Right cardiac atrium (tissue), 5 donors: ENCODE data around the gene HOXD9. TPM values are rescaled to one million over a fixed set of nuclear protein-coding genes. Genes with fewer than 3 reads are reported as not detected.

ENCODE experiments used
- ATAC-seq, 2 donors: fragments of 200-7000 bp; cut with Tn5 transposase; one replicate each; pipeline versions ENCODE4 v1.8.0 to v1.9.1; 2020; ENCODE audit warnings: moderate library complexity in 2 of 2, mild to moderate bottlenecking in 1 of 2
- DNase-seq, 3 donors: peaks; one replicate each; pipeline ENCODE4 v3.0.0-alpha.2; 2020
- H3K27ac ChIP-seq: one replicate; pipeline ENCODE4 v1.5.1; 2013; ENCODE audit warnings: mild to moderate bottlenecking, low read length, control low read depth, moderate library complexity
- H3K27me3 ChIP-seq: one replicate; pipeline ENCODE4 v1.6.1; 2013; ENCODE audit not compliant: control insufficient read depth, insufficient read depth
- H3K4me1 ChIP-seq: one replicate; pipeline ENCODE4 v1.6.1; 2013; ENCODE audit warnings: low read length; ENCODE audit not compliant: control insufficient read depth, insufficient read depth
- H3K4me3 ChIP-seq: one replicate; pipeline ENCODE4 v1.5.1; 2013; ENCODE audit warnings: low read length, control low read depth
- H3K9me3 ChIP-seq: one replicate; pipeline ENCODE4 v1.6.1; 2013; ENCODE audit warnings: low read length; ENCODE audit not compliant: control insufficient read depth
- WGBS: extraction: QIAGEN DNeasy Blood & Tissue Kit; methylation state at CpG from one replicate; pipeline ENCODE4 v1.1.7; 2013; 5-methylcytosine and 5-hydroxymethylcytosine counted together
- intact Hi-C, 4 donors: fragments of 100-400 bp; cut with DNase I; formaldehyde crosslinking; loops; one replicate each; pipeline versions ENCODE4 v1.11.0 to v1.14.0; 2022 to 2023
- polyA plus RNA-seq: library from polyadenylated mRNA; stranded (reverse); fragments of 200-250 nt; gene quantifications from one replicate; pipeline ENCODE4 v1.2.3, GENCODE V29; 2013
- total RNA-seq, 4 donors: library from RNA; stranded (reverse); fragmentation: NEBNext Ultra II Directional; extraction: Animal tissue kit (Norgen Biotek cat#: 25700); gene quantifications; one replicate each; pipeline ENCODE4 v1.2.1, GENCODE V29; 2021
- donor health status: healthy with polysubstance abuse.
- donor health status: DM: no; HTN: yes; CAD: no.
- donor health status: DM: no; HTN: no; CAD: no.
- donor health status: DM: no; HTN: yes; CAD: no; lungs with severe emphysema.
- donor health status: DM: yes; HTN: yes; CAD: no.

HOXD9 gene
- total and polyA plus RNA-seq, 5 donors, result 0.09 TPM; not detected in 4

GRCh38 chr2:176154576-176155252 is 32.2 kb downstream of the HOXD9 start:
- Histone ChIP-seq H3K4me1 (peaks cover 6% of the 10 kb centered on the region), H3K9me3 (no peaks in the 10 kb centered on the region), H3K27ac (no peak overlapping the region), H3K27me3 (no peaks in the 10 kb centered on the region), H3K4me3 (no peak overlapping the region)
- WGBS, result 24% methylated on average over 11 of the region's 11 CpGs
- DNase-seq (no peak), ATAC-seq (no peak)
- intact Hi-C loops, result no loop called here

- H3K27ac ChIP-seq, result no peak overlapping the region
- peaks cover 8% of the 10 kb centered on the region for H3K4me1 ChIP-seq
- DNase-seq (no peak), ATAC-seq (no peak)
- intact Hi-C loops, result no loop called here
- 18% methylated on average over 6 of the region's 6 CpGs for WGBS
- no peaks in the 10 kb centered on the region for H3K27me3 ChIP-seq
- no peaks in the 10 kb centered on the region for H3K9me3 ChIP-seq
- no peak overlapping the region for H3K4me3 ChIP-seq
Observed at GRCh38 chr2:176155356-176156044, 33.0 kb downstream of the HOXD9 start.

- ATAC-seq (no peak), DNase-seq (no peak)
- no peaks in the 10 kb centered on the region for H3K27me3 ChIP-seq
- WGBS, result 23% methylated on average over 8 of the region's 8 CpGs
- intact Hi-C loops, result no loop called here
- no peaks in the 10 kb centered on the region for H3K9me3 ChIP-seq
- H3K4me3 ChIP-seq, result no peak overlapping the region
- no peak overlapping the region for H3K27ac ChIP-seq
- peaks cover 8% of the 10 kb centered on the region for H3K4me1 ChIP-seq
Observed at GRCh38 chr2:176156301-176156806, 33.8 kb downstream of the HOXD9 start.

GRCh38 chr2:176156807-176157498 is 34.4 kb downstream of the HOXD9 start, which contains the start of gene HOXD3:
HOXD3 (plus strand) TSS chr2:176157307; CDS start chr2:176169115, 11,808 bp downstream.
- no peak within 1 kb of the TSS for H3K27ac ChIP-seq
- intact Hi-C loops, result no loop called here
- H3K9me3 ChIP-seq, result no peaks in the 10 kb centered on the region
- ATAC-seq (no peak), DNase-seq (no peak)
- 6% methylated on average over 48 of the region's 48 CpGs for WGBS
- H3K4me3 ChIP-seq, result peak within 1 kb of the TSS; percentile 1
- no peaks in the 10 kb centered on the region for H3K27me3 ChIP-seq
- peaks cover 5% of the 10 kb centered on the region for H3K4me1 ChIP-seq

GRCh38 chr2:176157499-176158185 is 35.1 kb downstream of the HOXD9 start:
- DNase-seq (no peak), ATAC-seq (no peak)
- no peak overlapping the region for H3K27ac ChIP-seq
- no peaks in the 10 kb centered on the region for H3K27me3 ChIP-seq
- 11% methylated on average over 43 of the region's 43 CpGs for WGBS
- peak overlapping the region; percentile 1 for H3K4me3 ChIP-seq
- H3K4me1 ChIP-seq, result peaks cover 5% of the 10 kb centered on the region
- intact Hi-C loops, result no loop called here
- H3K9me3 ChIP-seq, result no peaks in the 10 kb centered on the region

- ATAC-seq (no peak), DNase-seq (no peak)
- H3K4me3 ChIP-seq, result no peak overlapping the region
- intact Hi-C loops, result no loop called here
- no peak overlapping the region for H3K27ac ChIP-seq
- peaks cover 5% of the 10 kb centered on the region for H3K4me1 ChIP-seq
- no peaks in the 10 kb centered on the region for H3K27me3 ChIP-seq
- H3K9me3 ChIP-seq, result no peaks in the 10 kb centered on the region
- 12% methylated on average over 22 of the region's 22 CpGs for WGBS
Observed at GRCh38 chr2:176158186-176158591, 35.7 kb downstream of the HOXD9 start.

GRCh38 chr2:176158855-176159662 is 36.5 kb downstream of the HOXD9 start:
- 14% methylated on average over 39 of the region's 39 CpGs for WGBS
- H3K27ac ChIP-seq, result no peak overlapping the region
- DNase-seq (no peak), ATAC-seq (no peak)
- no peak overlapping the region for H3K4me3 ChIP-seq
- no peaks in the 10 kb centered on the region for H3K9me3 ChIP-seq
- H3K4me1 ChIP-seq, result peaks cover 5% of the 10 kb centered on the region
- intact Hi-C loops, result no loop called here
- no peaks in the 10 kb centered on the region for H3K27me3 ChIP-seq

- Histone ChIP-seq H3K27me3 (no peaks in the 10 kb centered on the region), H3K4me1 (peaks cover 5% of the 10 kb centered on the region), H3K4me3 (peak overlapping the region; percentile 12), H3K27ac (no peak overlapping the region), H3K9me3 (no peaks in the 10 kb centered on the region)
- DNase-seq (no peak), ATAC-seq (no peak)
- intact Hi-C loops, result no loop called here
- 7% methylated on average over 44 of the region's 44 CpGs for WGBS
Observed at GRCh38 chr2:176159663-176160250, 37.2 kb downstream of the HOXD9 start.

- no peaks in the 10 kb centered on the region for H3K27me3 ChIP-seq
- H3K4me1 ChIP-seq, result peaks cover 5% of the 10 kb centered on the region
- intact Hi-C loops, result no loop called here
- H3K27ac ChIP-seq, result no peak overlapping the region
- peak overlapping the region; percentile 12 for H3K4me3 ChIP-seq
- ATAC-seq, result no peak
- WGBS, result 7% methylated on average over 50 of the region's 50 CpGs
- no peak for DNase-seq
- H3K9me3 ChIP-seq, result no peaks in the 10 kb centered on the region
Observed at GRCh38 chr2:176160251-176160985, 37.9 kb downstream of the HOXD9 start.
